GM18511 (cell line): Measurements from ENCODE around the gene GRIN3A.
"Not testable (repeated sequence)": the region's sequence is repeated elsewhere in the genome, so short reads cannot be mapped to it uniquely, and the experiment has no call there.

ENCODE experiments used
- ATAC-seq: cut with Tn5 transposase; IDR thresholded peaks from one replicate; pipeline ENCODE4 v1.9.1; 2021; ENCODE audit warnings: mild to moderate bottlenecking, moderate library complexity; ENCODE audit not compliant: unreplicated experiment

GRIN3A gene

GRCh38 chr9:101635473-101635872 lies 103.0 kb downstream of the GRIN3A start:
- ATAC-seq: no peak

- ATAC-seq: no peak
Observed at GRCh38 chr9:101634741-101635409, 103.6 kb downstream of the GRIN3A start.

- ATAC-seq: no peak
Observed at GRCh38 chr9:101632611-101633010, 105.8 kb downstream of the GRIN3A start.

GRCh38 chr9:101631892-101632291 lies 106.6 kb downstream of the GRIN3A start:
- ATAC-seq: no peak

GRCh38 chr9:101629636-101630035 lies 108.8 kb downstream of the GRIN3A start:
- ATAC-seq: no peak

GRCh38 chr9:101628173-101628572 lies 110.3 kb downstream of the GRIN3A start:
- ATAC-seq: no peak

GRCh38 chr9:101626295-101626694 lies 112.2 kb downstream of the GRIN3A start:
- ATAC-seq: no peak

GRCh38 chr9:101625876-101626275 lies 112.6 kb downstream of the GRIN3A start:
- ATAC-seq: no peak

GRCh38 chr9:101620452-101620851 lies 118.0 kb downstream of the GRIN3A start:
- peak; percentile 68 for ATAC-seq

GRCh38 chr9:101618698-101619097 lies 119.7 kb downstream of the GRIN3A start:
- ATAC-seq: peak; percentile 69

- ATAC-seq: no peak
Observed at GRCh38 chr9:101605547-101605946, 132.9 kb downstream of the GRIN3A start.

- ATAC-seq: no peak
Observed at GRCh38 chr9:101604296-101604695, 134.2 kb downstream of the GRIN3A start.

GRCh38 chr9:101601904-101602765 lies 136.3 kb downstream of the GRIN3A start:
- peak; percentile 82 for ATAC-seq

GRCh38 chr9:101594796-101595195 lies 143.7 kb downstream of the GRIN3A start, which contains the start of gene PPP3R2:
PPP3R2 (minus strand) TSS chr9:101594969; CDS start chr9:101594921, 48 bp downstream.
- no peak for ATAC-seq

GRCh38 chr9:101593345-101593744 lies 145.1 kb downstream of the GRIN3A start:
- ATAC-seq: no peak

- ATAC-seq: no peak
Observed at GRCh38 chr9:101592788-101593187, 145.7 kb downstream of the GRIN3A start.

GRCh38 chr9:101591787-101592446 lies 146.5 kb downstream of the GRIN3A start:
- ATAC-seq: no peak

GRCh38 chr9:101590901-101591300 lies 147.5 kb downstream of the GRIN3A start:
- ATAC-seq: no peak

- ATAC-seq: not testable (repeated sequence)
Observed at GRCh38 chr9:101590074-101590473, 148.4 kb downstream of the GRIN3A start.

GRCh38 chr9:101587332-101588043 lies 151.0 kb downstream of the GRIN3A start:
- no peak for ATAC-seq

GRCh38 chr9:101586651-101587050 lies 151.8 kb downstream of the GRIN3A start:
- ATAC-seq: peak; percentile 86
